ENCODE results near the gene HSPA12A. TPM values are rescaled to one million over a fixed set of nuclear protein-coding genes. Genes with fewer than 3 reads are reported as not detected.

Gene HSPA12A
- total and polyA plus RNA-seq, 9 of the 15 experiments (the other 6 are each of a cell fraction or from before 2014, with no cell fraction given), result 0.01 to 0.18 (median 0.04) TPM; not detected in 4

- TF ChIP-seq HDAC8 (tag; IDR thresholded peaks at IDR 0.05) (no peak), RHOXF2B (CRISPR knock-in tag; conservative IDR thresholded peaks at IDR 0.05) (no peak), MYNN (IDR thresholded peaks at IDR 0.05) (no peak), MYNN (CRISPR knock-in tag; IDR thresholded peaks at IDR 0.05) (no peak), MNT (conservative IDR thresholded peaks at IDR 0.05) (no peak), ADNP (tag; IDR thresholded peaks at IDR 0.05) (no peak)
- TF ChIP-seq, protein P1, sequence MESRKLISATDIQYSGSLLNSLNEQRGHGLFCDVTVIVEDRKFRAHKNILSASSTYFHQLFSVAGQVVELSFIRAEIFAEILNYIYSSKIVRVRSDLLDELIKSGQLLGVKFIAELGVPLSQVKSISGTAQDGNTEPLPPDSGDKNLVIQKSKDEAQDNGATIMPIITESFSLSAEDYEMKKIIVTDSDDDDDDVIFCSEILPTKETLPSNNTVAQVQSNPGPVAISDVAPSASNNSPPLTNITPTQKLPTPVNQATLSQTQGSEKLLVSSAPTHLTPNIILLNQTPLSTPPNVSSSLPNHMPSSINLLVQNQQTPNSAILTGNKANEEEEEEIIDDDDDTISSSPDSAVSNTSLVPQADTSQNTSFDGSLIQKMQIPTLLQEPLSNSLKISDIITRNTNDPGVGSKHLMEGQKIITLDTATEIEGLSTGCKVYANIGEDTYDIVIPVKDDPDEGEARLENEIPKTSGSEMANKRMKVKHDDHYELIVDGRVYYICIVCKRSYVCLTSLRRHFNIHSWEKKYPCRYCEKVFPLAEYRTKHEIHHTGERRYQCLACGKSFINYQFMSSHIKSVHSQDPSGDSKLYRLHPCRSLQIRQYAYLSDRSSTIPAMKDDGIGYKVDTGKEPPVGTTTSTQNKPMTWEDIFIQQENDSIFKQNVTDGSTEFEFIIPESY (CRISPR knock-in tag; IDR thresholded peaks at IDR 0.05), result no peak
These were observed 47.5 kb downstream of the HSPA12A start (continued) for GRCh38 chr10:116694927-116695268.

DNA sequence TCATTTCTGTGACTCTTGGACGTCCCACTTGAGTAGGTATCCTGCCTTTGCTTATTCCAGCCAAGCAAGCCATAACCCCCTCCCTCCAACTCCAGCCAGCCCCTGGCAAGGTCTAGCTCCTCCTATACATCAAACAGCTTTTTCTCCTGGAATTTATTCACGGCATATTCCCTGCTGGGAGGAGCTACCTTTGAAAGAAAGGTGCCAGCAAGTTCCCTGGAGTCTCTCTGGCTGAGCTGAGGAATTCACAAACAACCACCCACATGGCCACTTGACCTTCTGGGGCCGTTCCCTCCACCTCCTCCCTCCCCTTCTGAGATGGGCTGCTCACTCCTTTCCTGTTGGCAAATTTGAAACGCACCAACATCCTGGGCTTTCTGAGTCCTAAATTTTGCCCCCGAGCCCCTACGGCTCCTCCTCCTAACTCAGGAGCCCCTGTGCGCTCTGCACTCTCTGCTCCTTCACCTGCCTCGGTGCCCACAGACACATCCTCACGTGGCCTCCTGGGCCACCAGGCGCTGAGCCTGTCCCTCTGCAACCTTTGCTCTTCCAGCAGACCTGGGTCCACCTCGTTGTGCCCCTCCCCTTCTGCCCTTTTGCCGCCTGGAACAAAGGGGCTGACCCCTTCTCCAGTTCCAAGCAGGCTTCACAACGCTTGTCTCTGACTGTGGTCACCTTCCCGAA is 48.0 kb downstream of the HSPA12A start:
- POLR2A ChIA-PET, result no interaction called here
- Histone ChIP-seq H2AFZ (ENCODE audit: low read depth, low read length) (no peak overlapping the region), H3K4me3 (no peak overlapping the region), H3K4me2 (ENCODE audit: insufficient read depth, low read length) (no peak overlapping the region), H3K79me2 (ENCODE audit: control insufficient read depth, insufficient read depth, low read length) (no peaks in the 10 kb centered on the region), H3K27ac (ENCODE audit: extremely low read depth, low read depth, low read length) (no peak overlapping the region), H3K9me3 (replicated peaks; ENCODE audit: control insufficient read depth, insufficient read depth, low read depth, low read length) (no peaks in the 10 kb centered on the region), H3K36me3 (ENCODE audit: control insufficient read depth, insufficient read depth, low read length) (no peaks in the 10 kb centered on the region), H3K27me3 (ENCODE audit: control insufficient read depth in 2 of 2, insufficient read depth in 2 of 2, low read length in 2 of 2) (peaks cover 0 to 14% of the 10 kb centered on the region in 2 experiments; a peak in 1 of 5 replicates), H3K9ac (ENCODE audit: insufficient read depth in 1 of 2, low read depth in 2 of 2, low read length in 2 of 2) (no peak overlapping the region), H3K4me1 (replicated peaks in 1 of 2; ENCODE audit: control insufficient read depth in 2 of 2, insufficient read depth in 2 of 2, low read length in 2 of 2) (no peaks in the 10 kb centered on the region; a peak in 1 of 5 replicates), H3K9me1 (ENCODE audit: control insufficient read depth, insufficient read depth, low read length) (no peaks in the 10 kb centered on the region), H4K20me1 (replicated peaks; ENCODE audit: control insufficient read depth, insufficient read depth, low read length) (no peaks in the 10 kb centered on the region)
- intact Hi-C loops (cut with micrococcal nuclease) (no loop called here), in situ Hi-C loops (cut with MboI) (loop anchor here (25.0 kb wide), 1 partner anchor 93 kb away; no protein-coding TSS in a partner anchor)
- FAIRE-seq (no peak), DNase-seq (ENCODE audit: extremely low read depth in 1 of 4, low spot score in 3 of 4) (no peak), ATAC-seq (no peak)
- no TSS peak for BruUV-seq (replicated peaks)
- CTCF ChIA-PET (ENCODE audit: low intra/inter-chr PET ratio), result no interaction called here
- WGBS (ENCODE audit: insufficient coverage, low coverage, missing lambda C conversion rate), result 0% methylated on average over 6 of the region's 14 CpGs
- TF ChIP-seq HMGN3 (IDR thresholded peaks at IDR 0.05; ENCODE audit: borderline replicate concordance, extremely low read depth, insufficient read length, low read depth, low read length), result no peak
- no peak for TF ChIP-seq CBX2 (IDR thresholded peaks at IDR 0.05; ENCODE audit: insufficient read depth, low read length, poor library complexity, severe bottlenecking)
- no peak for TF ChIP-seq MEF2A (IDR thresholded peaks at IDR 0.05; ENCODE audit: control insufficient read depth, low read depth, low read length)
- TF ChIP-seq SMAD4 (CRISPR knock-in tag; conservative IDR thresholded peaks at IDR 0.05), result no peak
- TF ChIP-seq PTRF (tag; IDR thresholded peaks at IDR 0.05), result no peak
- no peak for TF ChIP-seq ZMIZ1 (IDR thresholded peaks at IDR 0.05; ENCODE audit: low read depth in 2 of 2, low read length in 2 of 2)
- no peak for TF ChIP-seq GATA2 (CRISPR knock-in tag; IDR thresholded peaks at IDR 0.05)

Measured in K562 (cell line).